Activated CD8-positive, alpha-beta memory T cell treated with anti-CD3 and anti-CD28 coated beads for 4 hours (primary cell): ENCODE measurements around the gene FAM98C.
"Not testable (repeated sequence)": the region's sequence is repeated elsewhere in the genome, so short reads cannot be mapped to it uniquely, and the experiment has no call there.

Experiments used
- DNase-seq, 2 donors: peaks; one replicate each; pipeline ENCODE4 v3.0.0-alpha.2; 2020; ENCODE audit warnings: low read depth in 2 of 2

FAM98C gene

DNA sequence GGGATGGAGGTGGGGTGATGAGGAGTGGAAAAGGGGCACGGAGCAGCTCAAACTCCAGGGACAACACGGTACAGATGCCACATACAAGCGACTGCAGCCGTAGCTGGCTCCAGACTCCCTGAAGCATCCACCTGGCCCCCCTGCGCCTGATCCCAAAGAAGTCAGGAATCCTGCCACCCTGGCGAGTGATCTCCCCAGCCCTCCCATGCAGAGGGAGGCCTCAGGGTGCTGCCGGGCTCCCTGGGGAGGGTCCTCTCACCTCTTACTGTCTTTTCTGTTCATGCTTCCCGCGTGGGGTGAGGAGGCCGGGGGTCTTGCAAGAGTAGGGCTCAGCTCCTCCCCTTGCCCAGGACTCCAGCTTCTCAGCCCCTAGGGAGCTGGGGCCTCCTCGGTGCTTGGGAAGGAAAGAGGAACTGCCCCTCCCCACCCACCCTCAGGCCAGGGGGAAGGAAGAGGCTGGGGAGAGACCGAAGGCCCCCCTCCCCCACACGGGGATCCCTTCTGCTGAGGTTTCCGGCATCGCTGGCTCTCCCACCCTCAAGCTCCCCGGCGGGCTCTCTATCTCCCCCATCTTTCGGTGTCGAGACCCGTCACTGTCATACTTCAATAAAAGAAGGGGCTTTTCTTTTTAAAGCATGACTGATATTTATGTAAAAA, 23.0 kb downstream of the FAM98C start, which contains the start of gene RASGRP4:
RASGRP4 (minus strand) TSS at position 410 of the 657 bp plus-strand sequence; CDS start at position 282, 128 bp downstream.
- DNase-seq = no peak

GRCh38 chr19:38427035-38427677, 24.3 kb downstream of the FAM98C start:
- not testable (repeated sequence) for DNase-seq

DNA sequence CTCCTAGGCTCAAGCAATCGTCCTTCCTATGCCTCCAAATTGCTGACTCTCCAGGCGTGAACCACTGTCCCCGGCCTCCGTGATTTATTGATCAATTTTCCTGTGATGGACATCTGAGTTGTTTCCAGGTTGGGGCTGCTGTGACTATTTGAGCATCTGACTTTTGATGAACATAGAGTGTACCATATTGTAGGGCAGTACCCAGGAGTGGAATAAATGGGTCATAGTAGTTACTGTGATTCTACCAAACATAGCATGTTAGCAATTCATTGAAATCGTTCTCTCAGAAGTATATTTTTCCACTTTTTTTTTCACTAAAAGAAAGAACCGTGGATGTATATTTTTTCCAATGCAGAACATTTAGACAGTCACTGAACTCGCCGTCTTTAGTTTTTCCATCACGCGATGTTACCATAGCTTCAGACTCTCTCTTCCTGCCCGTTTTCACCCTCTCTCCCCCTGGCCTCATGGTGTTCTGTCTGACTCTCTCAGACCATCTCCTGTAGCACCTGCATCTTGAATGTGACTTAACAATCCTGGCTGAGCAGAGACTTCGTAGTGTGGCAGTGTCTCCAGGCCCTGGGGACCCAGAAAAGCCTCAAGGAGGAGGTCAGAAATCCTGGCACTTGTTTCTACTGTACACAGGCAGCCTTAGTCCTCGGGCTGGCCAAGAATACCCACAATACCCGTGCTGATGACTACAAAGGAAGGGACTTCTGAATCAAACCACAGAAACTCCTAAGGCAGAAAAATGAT, 26.3 kb downstream of the FAM98C start:
- no peak for DNase-seq

DNA sequence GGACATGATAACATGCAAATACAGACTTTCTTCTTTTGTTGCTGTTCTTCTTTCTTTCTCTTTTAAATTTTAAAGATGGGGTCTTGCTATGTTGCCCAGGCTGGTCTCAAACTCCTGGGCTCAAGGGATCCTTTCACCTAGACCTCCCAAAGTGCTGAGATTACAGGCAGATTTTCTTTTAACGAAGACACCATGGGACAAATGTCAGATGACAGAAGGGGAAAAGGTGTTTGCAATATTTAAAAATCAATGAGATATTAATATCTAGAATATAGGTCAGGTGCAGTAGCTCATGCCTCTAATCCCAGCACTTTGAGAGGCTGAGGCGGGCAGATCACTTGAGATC, 26.9 kb downstream of the FAM98C start:
- no peak for DNase-seq

DNA sequence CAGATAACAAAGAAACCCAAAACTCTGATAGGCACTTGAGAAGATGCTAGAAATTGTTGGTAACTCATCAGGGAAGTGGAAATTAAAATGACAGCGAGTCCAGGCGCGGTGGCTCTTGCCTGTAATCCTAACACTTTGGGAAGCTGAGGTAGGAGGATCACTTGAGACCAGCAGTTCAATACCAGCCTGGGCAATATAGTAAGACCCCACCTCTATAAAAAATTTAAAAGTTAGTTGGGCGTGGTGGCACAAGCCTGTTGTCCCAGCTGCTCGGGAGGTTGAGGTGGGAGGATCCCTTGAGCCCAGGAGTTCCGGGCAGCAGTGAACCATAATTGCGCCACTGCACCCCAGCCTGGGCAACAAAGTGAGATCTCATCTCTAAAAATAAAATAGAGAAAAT, 28.0 kb downstream of the FAM98C start:
- DNase-seq = no peak

GRCh38 chr19:38433268-38433733, 30.4 kb downstream of the FAM98C start, which contains the start of gene RYR1:
Gene RYR1 (plus strand): TSS chr19:38433691. CDS start chr19:38433830, 139 bp downstream.
- no peak for DNase-seq

DNA sequence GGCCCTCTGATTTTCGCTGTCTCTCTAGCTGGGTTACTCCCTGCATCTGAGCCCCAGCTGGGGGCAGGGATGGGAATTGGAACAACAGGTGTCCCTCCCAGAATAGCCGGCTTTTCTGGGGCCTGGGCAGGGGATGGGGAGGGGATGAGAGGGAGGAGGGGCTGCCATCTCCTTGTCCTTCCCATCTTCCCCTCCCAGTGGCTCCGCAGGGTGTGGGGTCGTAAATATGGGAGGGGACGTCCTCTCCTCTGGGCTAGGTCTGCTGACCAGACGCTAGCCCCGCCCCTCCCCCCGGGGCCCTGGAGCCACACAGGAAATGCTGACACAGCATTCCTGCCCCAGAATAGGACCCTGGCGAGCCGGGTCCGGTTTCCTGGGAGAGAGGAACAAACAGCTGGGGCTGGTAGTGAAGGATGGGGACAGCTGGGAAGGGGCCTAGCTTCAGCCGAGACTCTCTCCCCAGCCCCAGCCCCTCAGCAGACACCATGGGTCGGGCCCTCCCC, 31.7 kb downstream of the FAM98C start:
- DNase-seq = no peak

GRCh38 chr19:38437295-38437694, 34.4 kb downstream of the FAM98C start:
- no peak for DNase-seq

DNA sequence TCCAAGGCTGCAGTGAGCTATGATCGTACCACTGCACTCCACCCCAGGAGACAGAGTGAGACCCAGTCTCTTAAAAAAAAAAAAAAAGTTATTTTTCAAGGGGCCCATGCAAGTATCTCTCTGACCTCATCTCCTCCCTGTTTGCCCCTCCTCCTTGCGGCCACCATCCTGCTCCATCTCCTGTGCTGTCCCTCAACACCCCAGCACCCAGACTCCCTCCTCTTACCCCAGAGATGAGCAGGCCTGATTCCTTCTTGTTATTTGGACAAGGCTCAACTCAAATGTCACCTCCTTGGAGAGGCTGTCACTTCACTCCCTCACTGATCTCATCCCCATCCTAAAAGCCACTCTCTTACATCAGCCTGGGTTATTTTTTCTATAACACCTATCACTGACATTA, 35.0 kb downstream of the FAM98C start:
- DNase-seq = no peak

DNA sequence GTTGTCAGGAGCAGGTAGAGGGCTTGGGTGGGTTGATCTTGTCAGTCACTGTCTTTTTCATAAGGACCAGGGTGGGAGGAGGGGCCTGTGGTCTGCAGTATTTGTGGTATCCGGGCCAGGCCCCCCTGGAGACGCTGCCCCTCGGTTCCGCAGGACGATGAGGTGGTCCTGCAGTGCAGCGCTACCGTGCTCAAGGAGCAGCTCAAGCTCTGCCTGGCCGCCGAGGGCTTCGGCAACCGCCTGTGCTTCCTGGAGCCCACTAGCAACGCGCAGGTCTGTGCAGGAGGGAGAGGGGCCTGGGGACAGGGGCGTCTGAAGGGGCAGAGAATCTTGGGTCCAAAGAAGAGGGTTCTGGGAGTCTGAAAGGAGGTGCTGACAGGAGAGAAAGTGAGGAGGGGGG, 37.7 kb downstream of the FAM98C start:
- no peak for DNase-seq

DNA sequence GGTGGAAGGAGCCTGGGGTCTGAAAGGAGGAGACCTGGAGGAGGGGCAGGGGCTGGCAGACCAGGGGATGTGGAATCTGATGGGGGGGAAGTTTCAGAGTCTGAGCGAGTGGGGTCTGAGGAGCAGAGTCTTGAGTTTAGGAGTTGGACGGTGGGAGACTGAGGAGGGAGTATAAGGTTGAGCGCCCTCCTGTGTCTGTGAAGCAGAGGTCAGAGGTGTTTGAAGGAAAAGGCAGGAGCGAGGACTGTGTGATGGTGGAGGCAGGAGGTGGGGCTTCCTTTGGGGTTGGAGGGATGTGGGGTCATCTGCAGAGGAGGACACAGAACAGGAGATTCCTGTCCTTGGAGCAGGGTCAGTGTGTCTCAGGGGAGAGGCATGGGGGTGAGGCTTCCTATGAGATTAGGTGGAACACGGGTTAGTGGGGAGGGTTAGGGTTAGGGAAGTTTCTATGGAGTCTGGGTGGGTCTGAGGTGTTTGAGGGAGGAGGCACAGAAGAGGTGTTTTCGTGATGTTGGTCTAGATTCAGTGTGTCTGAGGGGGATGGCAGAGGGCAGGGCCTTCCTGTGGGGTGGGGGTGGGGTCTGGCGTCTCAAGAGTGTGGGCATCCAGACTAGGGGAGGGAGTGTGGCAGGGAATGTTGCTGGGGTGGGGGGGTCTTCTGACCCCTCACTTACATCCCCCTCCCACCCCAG, 38.9 kb downstream of the FAM98C start:
- DNase-seq = no peak

DNA sequence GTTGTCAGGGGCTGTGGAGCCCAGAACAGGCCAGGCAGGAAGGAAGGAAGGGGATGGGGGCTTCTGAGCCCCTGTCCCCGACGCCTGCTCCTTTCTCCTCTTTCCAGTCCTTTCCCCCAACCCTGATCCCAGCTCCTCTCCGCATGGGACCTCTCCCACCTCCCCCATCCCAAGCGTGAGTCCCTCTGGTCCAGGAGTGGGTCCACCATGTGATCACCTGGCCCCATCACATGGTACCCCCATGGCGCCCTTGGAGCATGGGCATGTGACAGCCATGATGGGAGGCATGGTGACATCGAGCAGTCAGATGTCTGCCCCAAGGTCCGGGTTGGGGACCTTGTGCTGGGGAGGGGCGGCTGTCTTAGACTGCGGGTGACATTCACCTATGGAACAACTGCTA, 39.8 kb downstream of the FAM98C start:
- DNase-seq = no peak

GRCh38 chr19:38443458-38443999, 40.6 kb downstream of the FAM98C start:
- DNase-seq = no peak

DNA sequence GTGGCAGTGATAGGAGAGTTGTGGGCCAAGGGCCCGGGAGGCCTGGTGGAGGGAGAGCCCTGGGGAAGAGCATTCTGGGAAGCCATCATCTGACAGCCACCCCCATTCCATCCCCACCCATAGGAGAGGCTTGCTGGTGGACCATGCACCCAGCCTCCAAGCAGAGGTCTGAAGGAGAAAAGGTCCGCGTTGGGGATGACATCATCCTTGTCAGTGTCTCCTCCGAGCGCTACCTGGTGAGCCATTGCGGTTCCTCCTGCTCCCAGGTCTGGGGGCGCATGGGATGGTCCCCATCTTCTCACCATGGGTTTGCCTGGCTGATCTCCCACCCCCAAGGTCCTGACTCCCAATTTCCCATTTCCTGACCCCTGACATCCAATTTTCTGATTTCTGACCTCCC, 41.1 kb downstream of the FAM98C start:
- no peak for DNase-seq

- no peak for DNase-seq
Measured at GRCh38 chr19:38445362-38445761, 42.5 kb downstream of the FAM98C start.

- DNase-seq = no peak
Measured at GRCh38 chr19:38448225-38448624, 45.3 kb downstream of the FAM98C start.

GRCh38 chr19:38449518-38449917, 46.6 kb downstream of the FAM98C start:
- no peak for DNase-seq

DNA sequence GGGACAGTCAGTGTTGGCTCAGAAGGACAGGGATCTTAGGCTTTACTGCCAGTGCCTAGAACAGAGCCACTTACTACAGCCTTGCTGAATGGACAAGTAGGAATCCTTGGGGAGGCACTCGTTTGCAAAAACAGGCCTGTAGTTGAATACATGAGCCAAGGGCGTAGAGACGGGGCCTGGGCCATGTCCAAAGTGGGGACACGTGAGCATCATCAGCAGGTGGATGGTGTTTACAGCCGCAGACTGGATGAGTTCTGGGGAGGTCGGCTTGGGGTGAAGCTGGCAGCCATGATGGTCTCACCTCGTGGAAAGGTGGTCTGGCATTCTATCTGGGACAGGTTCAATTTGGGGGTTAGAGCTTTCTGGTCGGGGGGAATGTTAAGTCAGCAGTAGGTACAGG, 48.1 kb downstream of the FAM98C start:
- no peak for DNase-seq

GRCh38 chr19:38451629-38452028, 48.7 kb downstream of the FAM98C start:
- DNase-seq = no peak

GRCh38 chr19:38452430-38453366, 49.8 kb downstream of the FAM98C start:
- no peak for DNase-seq

DNA sequence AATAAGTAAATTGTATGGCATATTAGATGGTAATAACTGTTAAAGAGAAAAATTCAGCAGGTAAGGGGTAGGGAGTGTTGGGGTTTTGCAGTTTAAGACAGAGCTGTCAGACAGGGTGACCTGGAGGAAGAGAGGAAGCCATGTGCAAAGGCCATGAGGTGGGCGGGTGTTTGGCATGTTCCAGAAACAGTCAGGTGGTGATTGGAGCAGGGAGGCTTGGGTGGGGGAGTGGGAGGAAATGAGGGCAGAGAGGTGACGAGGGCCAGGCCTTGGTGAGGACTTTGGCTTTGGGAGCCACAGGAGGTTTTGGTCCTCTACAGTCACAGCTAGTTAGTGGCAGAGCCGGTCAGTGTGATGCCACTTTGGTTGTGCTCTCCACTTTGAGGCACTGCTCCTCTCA, 50.7 kb downstream of the FAM98C start:
- DNase-seq = no peak
